Mesothelial cell of epicardium (in vitro differentiated cells): ENCODE results near the gene ANGPT4. TPM values are rescaled to one million over a fixed set of nuclear protein-coding genes. Genes with fewer than 3 reads are reported as not detected.
"Not testable (repeated sequence)": the region's sequence is repeated elsewhere in the genome, so short reads cannot be mapped to it uniquely, and the experiment has no call there.

Experiments
- DNase-seq, 2 experiments: peaks; one replicate each; pipeline ENCODE4 v3.0.0; 2021; ENCODE audit warnings: low spot score in 2 of 2; ENCODE audit not compliant: unreplicated experiment in 2 of 2
- H3K27ac Mint-ChIP-seq: 2 replicates; pipeline ENCODE4 v1.8.0; 2021; ENCODE audit warnings: mixed read lengths
- H3K27me3 Mint-ChIP-seq: 2 replicates; pipeline ENCODE4 v1.8.0; 2021; ENCODE audit warnings: low read depth, mixed read lengths
- H3K36me3 Mint-ChIP-seq: 2 replicates; pipeline ENCODE4 v1.8.0; 2021; ENCODE audit warnings: mixed read lengths
- H3K4me1 Mint-ChIP-seq: 2 replicates; pipeline ENCODE4 v1.8.0; 2021; ENCODE audit warnings: mixed read lengths
- H3K4me3 Mint-ChIP-seq: 2 replicates; pipeline ENCODE4 v1.8.0; 2021; ENCODE audit warnings: mild to moderate bottlenecking, moderate library complexity, mixed read lengths
- H3K9me3 Mint-ChIP-seq: 2 replicates; pipeline ENCODE4 v1.8.0; 2021; ENCODE audit warnings: mixed read lengths
- CTCF ChIP-seq: fragments of 200-600 bp; sonication (generic); IDR thresholded peaks from one replicate; pipeline ENCODE4 v1.5.0; 2021; ENCODE audit warnings: antibody characterized with exemption; ENCODE audit not compliant: unreplicated experiment
- total RNA-seq: library from RNA; stranded (reverse); gene quantifications from 3 replicates; pipeline ENCODE4 v1.2.1, GENCODE V29; 2021

ANGPT4 gene
- total RNA-seq, 1 donor from 2014 or later = 0.31 TPM

- DNase-seq = no peak
Observed at GRCh38 chr20:830011-830521, 86.1 kb downstream of the ANGPT4 start.

GRCh38 chr20:829551-829950 lies 86.6 kb downstream of the ANGPT4 start:
- no peak for TF ChIP-seq CTCF
- no peak overlapping the region for H3K27ac Mint-ChIP-seq
- no peaks in the 10 kb centered on the region for H3K9me3 Mint-ChIP-seq
- H3K4me1 Mint-ChIP-seq = peaks cover 20% of the 10 kb centered on the region
- no peaks in the 10 kb centered on the region for H3K27me3 Mint-ChIP-seq
- no peak for DNase-seq
- no peak overlapping the region for H3K4me3 Mint-ChIP-seq
- no peaks in the 10 kb centered on the region for H3K36me3 Mint-ChIP-seq

More at GRCh38 chr20:830011-830521, 86.1 kb downstream of the ANGPT4 start:
- peaks cover 24% of the 10 kb centered on the region for H3K4me1 Mint-ChIP-seq
- no peak overlapping the region for H3K4me3 Mint-ChIP-seq
- no peak overlapping the region for H3K27ac Mint-ChIP-seq
- no peaks in the 10 kb centered on the region for H3K27me3 Mint-ChIP-seq
- TF ChIP-seq CTCF = no peak
- no peaks in the 10 kb centered on the region for H3K36me3 Mint-ChIP-seq
- H3K9me3 Mint-ChIP-seq = no peaks in the 10 kb centered on the region

GRCh38 chr20:828987-829386 lies 87.1 kb downstream of the ANGPT4 start:
- Mint-ChIP-seq H3K4me3 (no peak overlapping the region), H3K27ac (no peak overlapping the region), H3K36me3 (no peaks in the 10 kb centered on the region), H3K27me3 (no peaks in the 10 kb centered on the region), H3K4me1 (peaks cover 15% of the 10 kb centered on the region), H3K9me3 (no peaks in the 10 kb centered on the region)
- TF ChIP-seq CTCF = no peak
- DNase-seq = no peak

- not testable (repeated sequence) for DNase-seq, H3K36me3 Mint-ChIP-seq, H3K9me3 Mint-ChIP-seq, H3K27me3 Mint-ChIP-seq, H3K4me3 Mint-ChIP-seq, H3K27ac Mint-ChIP-seq
- peaks cover 10% of the 10 kb centered on the region for H3K4me1 Mint-ChIP-seq
Observed at GRCh38 chr20:827981-828380, 88.2 kb downstream of the ANGPT4 start.

- DNase-seq = peak in 1 of 2 experiments; percentile 24
- Mint-ChIP-seq H3K4me3 (no peak overlapping the region), H3K4me1 (peaks cover 10% of the 10 kb centered on the region), H3K27ac (no peak overlapping the region), H3K36me3 (no peaks in the 10 kb centered on the region), H3K9me3 (no peaks in the 10 kb centered on the region), H3K27me3 (no peaks in the 10 kb centered on the region)
- TF ChIP-seq CTCF = no peak
Observed at GRCh38 chr20:826695-827323, 89.3 kb downstream of the ANGPT4 start.

- Mint-ChIP-seq H3K27ac (no peak overlapping the region), H3K4me3 (no peak overlapping the region), H3K36me3 (no peaks in the 10 kb centered on the region), H3K27me3 (no peaks in the 10 kb centered on the region), H3K9me3 (no peaks in the 10 kb centered on the region), H3K4me1 (peaks cover 10% of the 10 kb centered on the region)
- DNase-seq = peak in 1 of 2 experiments; percentile 5
- no peak for TF ChIP-seq CTCF
Observed at GRCh38 chr20:825710-826421, 90.3 kb downstream of the ANGPT4 start.
